A673 (cell line): ENCODE results near the gene YIPF1. TPM values are rescaled to one million over a fixed set of nuclear protein-coding genes. Genes with fewer than 3 reads are reported as not detected.

Experiments
- BruUV-seq: library from RNA; stranded (reverse); fragments of 400-500 nt; replicated peaks from 2 replicates; lab custom pipeline; 2021; lab: Mats Ljungman, UMichigan
- CTCF ChIA-PET: fragments of 300-600 bp; sonication (Branson Sonifier 250); formaldehyde crosslinking; loops from one replicate; lab custom pipeline; 2022; ENCODE audit warnings: antibody characterized with exemption; lab: Charles Lee
- POLR2A ChIA-PET: fragments of 300-600 bp; sonication (Branson Sonifier 250); formaldehyde crosslinking; loops from one replicate; lab custom pipeline; 2022; ENCODE audit warnings: antibody characterized with exemption; ENCODE audit not compliant: low non-redundant PET; lab: Charles Lee
- DNase-seq: peaks from one replicate; pipeline ENCODE4 v3.0.0-alpha.2; 2015; ENCODE audit warnings: low spot score
- H3K27ac ChIP-seq: fragments of 200-600 bp; sonication (generic); 2 replicates; pipeline ENCODE4 v1.5.1; 2016; ENCODE audit warnings: mixed run types, low read depth, mild to moderate bottlenecking, mixed read lengths, antibody characterized with exemption, low read length; ENCODE audit not compliant: poor library complexity, severe bottlenecking
- H3K27me3 ChIP-seq: fragments of 200-600 bp; sonication (generic); replicated peaks from 2 replicates; pipeline ENCODE4 v1.6.1; 2017; ENCODE audit warnings: mixed run types, low read depth, mild to moderate bottlenecking, mixed read lengths, antibody characterized with exemption, low read length; ENCODE audit not compliant: insufficient read depth, poor library complexity
- H3K36me3 ChIP-seq: fragments of 200-600 bp; sonication (generic); 2 replicates; pipeline ENCODE4 v1.6.1; 2016; ENCODE audit warnings: mixed run types, mild to moderate bottlenecking, mixed read lengths, antibody characterized with exemption, low read length; ENCODE audit not compliant: insufficient read depth, poor library complexity, severe bottlenecking
- H3K4me1 ChIP-seq: fragments of 200-600 bp; sonication (generic); 2 replicates; pipeline ENCODE4 v1.6.1; 2017; ENCODE audit warnings: mixed run types, mild to moderate bottlenecking, mixed read lengths, antibody characterized with exemption, low read length; ENCODE audit not compliant: insufficient read depth, poor library complexity, severe bottlenecking
- H3K4me3 ChIP-seq: fragments of 200-600 bp; sonication (generic); 2 replicates; pipeline ENCODE4 v1.5.1; 2016; ENCODE audit warnings: low read depth, mixed run types, mild to moderate bottlenecking, mixed read lengths, low read length; ENCODE audit not compliant: poor library complexity, severe bottlenecking
- H3K9me3 ChIP-seq: fragments of 200-600 bp; sonication (generic); 2 replicates; pipeline ENCODE4 v1.6.1; 2016; ENCODE audit warnings: mixed run types, low read depth, mild to moderate bottlenecking, mixed read lengths, antibody characterized with exemption, low read length; ENCODE audit not compliant: poor library complexity, severe bottlenecking
- CTCF ChIP-seq: fragments of 300-800, 200-600 bp; sonication (generic); conservative IDR thresholded peaks from 2 replicates; pipeline ENCODE4 v1.5.1; 2017; ENCODE audit warnings: low read depth, mild to moderate bottlenecking, antibody characterized with exemption, low read length, moderate library complexity, mixed read lengths
- EZH2 ChIP-seq: fragments of 200-600 bp; sonication (generic); IDR thresholded peaks from 2 replicates; pipeline ENCODE4 v1.6.1; 2017; ENCODE audit warnings: borderline replicate concordance, low read depth, mild to moderate bottlenecking, mixed read lengths, antibody characterized with exemption, low read length; ENCODE audit not compliant: poor library complexity, severe bottlenecking
- intact Hi-C: fragments of 100-400 bp; cut with micrococcal nuclease; formaldehyde crosslinking; loops from one replicate; pipeline ENCODE4 v1.10.0; 2022; ENCODE audit not compliant: unreplicated experiment
- total RNA-seq: library from RNA; stranded (reverse); gene quantifications from 2 replicates; pipeline ENCODE4 v1.2.3, GENCODE V29; 2021

YIPF1 gene
- total RNA-seq, 1 experiment from 2014 or later, result 8.5 TPM

GRCh38 chr1:53838654-53838974 is 51.0 kb downstream of the YIPF1 start:
- intact Hi-C loops, result no loop called here
- H3K27ac ChIP-seq, result peak overlapping the region; percentile 99
- H3K9me3 ChIP-seq, result no peaks in the 10 kb centered on the region
- peak overlapping the region; percentile 88 for H3K4me3 ChIP-seq
- ChIA-PET CTCF (no interaction called here), POLR2A (no interaction called here)
- no peak for DNase-seq
- BruUV-seq, result no TSS peak
- TF ChIP-seq CTCF, result no peak
- TF ChIP-seq EZH2, result no peak
- H3K36me3 ChIP-seq, result no peaks in the 10 kb centered on the region
- no peaks in the 10 kb centered on the region for H3K27me3 ChIP-seq
- H3K4me1 ChIP-seq, result no peaks in the 10 kb centered on the region

DNA sequence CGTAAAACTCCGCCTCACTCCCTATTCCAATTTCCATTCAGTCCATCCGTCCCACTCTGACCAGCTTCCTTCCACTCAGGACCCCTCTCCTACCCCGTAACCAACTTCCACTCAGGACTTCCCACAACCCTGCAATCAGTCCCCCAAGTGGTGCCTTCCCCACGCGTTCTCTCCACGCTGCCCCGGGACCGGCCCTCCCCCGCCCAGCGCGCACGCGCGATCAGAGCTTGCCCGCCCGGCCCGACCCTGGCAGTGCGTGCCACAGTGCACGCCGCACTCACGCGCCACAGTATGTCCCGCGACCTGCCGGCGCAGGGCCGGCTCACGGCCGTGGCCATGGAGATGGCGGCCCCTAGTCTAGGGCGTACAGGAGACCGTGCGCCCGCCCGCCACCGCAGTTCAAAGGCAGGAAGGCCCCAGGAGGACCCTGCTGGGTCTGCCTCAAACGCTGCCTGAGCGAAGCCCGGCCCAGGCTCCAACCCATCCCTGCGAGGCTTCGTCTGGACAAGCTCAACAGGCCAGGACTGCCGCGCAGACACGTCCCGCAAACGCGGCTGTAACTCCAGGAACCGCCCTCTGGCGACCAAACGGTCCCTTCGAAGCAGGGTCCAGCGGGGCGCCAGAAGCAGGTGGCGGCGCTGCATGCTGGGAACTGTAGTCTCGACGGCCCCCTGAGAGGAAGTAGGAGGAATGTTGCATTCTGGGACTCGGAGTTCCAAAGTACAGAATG is 51.5 kb downstream of the YIPF1 start, which contains the start of gene NDC1:
Gene NDC1 (minus strand): TSS at position 373 of the 730 bp plus-strand sequence. CDS start 35 bp downstream, at position 338.
- Histone ChIP-seq H3K4me1 (no peaks in the 10 kb centered on the region), H3K27me3 (no peaks in the 10 kb centered on the region), H3K36me3 (no peaks in the 10 kb centered on the region), H3K27ac (peak within 1 kb of the TSS; percentile 99), H3K9me3 (no peaks in the 10 kb centered on the region), H3K4me3 (peak within 1 kb of the TSS; percentile 88)
- no peak for TF ChIP-seq EZH2
- no peak for TF ChIP-seq CTCF
- BruUV-seq, result no TSS peak
- ChIA-PET POLR2A (no interaction called here), CTCF (no interaction called here)
- intact Hi-C loops, result no loop called here
- DNase-seq, result peak; percentile 94

DNA sequence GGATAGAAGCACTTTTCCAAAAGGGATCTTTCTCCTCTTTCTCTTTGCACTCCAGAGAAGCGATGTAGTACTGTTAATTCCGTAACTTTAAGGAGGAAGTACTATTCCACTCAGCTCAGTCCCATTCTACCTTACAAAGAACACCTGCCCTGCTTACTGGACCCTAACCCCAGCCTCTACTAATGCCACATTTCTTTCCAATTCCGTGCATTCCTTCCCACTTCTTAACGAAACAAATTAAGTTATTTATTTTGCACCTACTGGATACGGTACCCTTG is 52.0 kb downstream of the YIPF1 start:
- POLR2A ChIA-PET, result no interaction called here
- no peaks in the 10 kb centered on the region for H3K27me3 ChIP-seq
- no peak for DNase-seq
- TF ChIP-seq CTCF, result no peak
- no peak for TF ChIP-seq EZH2
- TSS peak; percentile 77 for BruUV-seq
- CTCF ChIA-PET, result no interaction called here
- H3K36me3 ChIP-seq, result no peaks in the 10 kb centered on the region
- no peaks in the 10 kb centered on the region for H3K9me3 ChIP-seq
- H3K27ac ChIP-seq, result peak overlapping the region; percentile 99
- no peaks in the 10 kb centered on the region for H3K4me1 ChIP-seq
- H3K4me3 ChIP-seq, result peak overlapping the region; percentile 88
- intact Hi-C loops, result no loop called here
